ENCODE results near the gene FAM117A.

DNA sequence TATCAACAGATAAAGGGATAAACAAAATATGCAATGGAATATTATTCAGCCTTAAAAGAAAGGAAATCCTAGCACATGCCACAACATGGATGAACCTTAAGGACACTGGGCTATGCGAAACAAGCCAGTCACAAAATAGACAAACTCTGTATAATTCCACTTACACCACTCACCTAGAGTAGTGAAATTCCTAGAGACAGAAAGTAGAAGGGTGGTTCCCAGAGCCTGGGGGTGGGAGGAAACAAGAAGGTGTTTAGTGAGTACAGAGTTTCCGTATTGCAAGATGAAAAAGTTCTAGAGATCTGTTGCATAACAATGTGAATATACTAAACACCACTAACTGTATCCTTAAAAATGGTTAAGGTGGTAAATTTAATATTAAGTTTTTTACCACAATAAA is 96.1 kb downstream of the FAM117A start:
- TF ChIP-seq POLR2AphosphoS5 (IDR thresholded peaks at IDR 0.05; ENCODE audit: borderline replicate concordance, low read depth, low read length) (no peak), EZH2 (IDR thresholded peaks at IDR 0.05) (no peak), FOXP2 (optimal IDR thresholded peaks at IDR 0.05; ENCODE audit: control extremely low read depth, extremely low read length, insufficient read depth) (no peak)

Measured in SK-N-MC (cell line).